PC-3 (cell line): Measurements from ENCODE around the gene PLA2G4D. TPM values are rescaled to one million over a fixed set of nuclear protein-coding genes. Genes with fewer than 3 reads are reported as not detected.

Experiments
- ATAC-seq: fragments of 200-7000 bp; cut with Tn5 transposase; 2 replicates; pipeline ENCODE4 v1.9.1; 2020; ENCODE audit warnings: mild to moderate bottlenecking, moderate library complexity
- Bru-seq: library from RNA; stranded (reverse); fragments of 400-500 nt; gene quantifications from one replicate; lab custom pipeline; 2021; lab: Mats Ljungman, UMichigan
- BruChase-seq, 2 experiments: library from RNA; stranded (reverse); fragments of 400-500 nt; gene quantifications; one replicate each; lab custom pipeline; 2021; lab: Mats Ljungman, UMichigan
- BruUV-seq: library from RNA; stranded (reverse); fragments of 400-500 nt; replicated peaks from 2 replicates; lab custom pipeline; 2021; lab: Mats Ljungman, UMichigan
- CTCF ChIA-PET: fragments of 300-600 bp; sonication (Branson Sonifier 250); formaldehyde crosslinking; loops from one replicate; lab custom pipeline; 2022; ENCODE audit warnings: antibody characterized with exemption; lab: Charles Lee
- POLR2A ChIA-PET: fragments of 300-600 bp; sonication (Branson Sonifier 250); formaldehyde crosslinking; loops from one replicate; lab custom pipeline; 2022; ENCODE audit warnings: antibody characterized with exemption; ENCODE audit not compliant: unreplicated experiment; lab: Charles Lee
- DNase-seq: peaks from one replicate; pipeline ENCODE4 v3.0.0-alpha.2; 2015
- H2AFZ ChIP-seq: fragments of 300-600 bp; sonication (generic); 2 replicates; pipeline ENCODE4 v1.6.0; 2016; ENCODE audit warnings: antibody characterized with exemption, low read length
- H3F3A ChIP-seq: fragments of 300-600 bp; sonication (generic); one replicate; pipeline ENCODE4 v1.6.0; 2017; ENCODE audit warnings: antibody characterized with exemption, low read length, control low read depth, mild to moderate bottlenecking; ENCODE audit not compliant: unreplicated experiment
- H3K27ac ChIP-seq: fragments of 300-600 bp; sonication (generic); 2 replicates; pipeline ENCODE4 v1.5.1; 2016; ENCODE audit warnings: mild to moderate bottlenecking, low read length
- H3K27me3 ChIP-seq: fragments of 300-600 bp; sonication (generic); 2 replicates; pipeline ENCODE4 v1.6.1; 2016; ENCODE audit warnings: low read length, mixed read lengths
- H3K36me3 ChIP-seq: fragments of 300-600 bp; sonication (generic); 2 replicates; pipeline ENCODE4 v1.6.1; 2016; ENCODE audit warnings: low read depth, mixed run types, low read length, mixed read lengths
- H3K4me1 ChIP-seq: fragments of 300-600 bp; sonication (generic); 2 replicates; pipeline ENCODE4 v1.5.1; 2016; ENCODE audit warnings: low read length; ENCODE audit not compliant: insufficient read depth
- H3K4me2 ChIP-seq: fragments of 300-600 bp; sonication (generic); 2 replicates; pipeline ENCODE4 v1.6.0; 2016; ENCODE audit warnings: low read length
- H3K4me3 ChIP-seq: fragments of 300-600 bp; sonication (generic); 2 replicates; pipeline ENCODE4 v1.5.1; 2016; ENCODE audit warnings: mild to moderate bottlenecking, low read length, mixed read lengths
- H3K79me2 ChIP-seq: fragments of 300-600 bp; sonication (generic); 2 replicates; pipeline ENCODE4 v1.6.1; 2017; ENCODE audit warnings: low read length, mixed read lengths
- H3K9ac ChIP-seq: fragments of 300-600 bp; sonication (generic); 2 replicates; pipeline ENCODE4 v1.6.0; 2016; ENCODE audit warnings: mild to moderate bottlenecking, low read length
- H3K9me2 ChIP-seq: fragments of 300-600 bp; sonication (generic); replicated peaks from 2 replicates; pipeline ENCODE4 v1.6.1; 2016; ENCODE audit warnings: mixed run types, low read length, mixed read lengths
- H3K9me3 ChIP-seq: fragments of 300-600 bp; sonication (generic); 2 replicates; pipeline ENCODE4 v1.6.1; 2016; ENCODE audit warnings: low read length, mixed read lengths
- H4K20me1 ChIP-seq: fragments of 300-600 bp; sonication (generic); 2 replicates; pipeline ENCODE4 v1.6.1; 2016; ENCODE audit warnings: low read length, mixed read lengths
- EZH2 ChIP-seq: fragments of 300-600 bp; sonication (generic); IDR thresholded peaks from one replicate; pipeline ENCODE4 v1.6.1; 2017; ENCODE audit warnings: antibody characterized with exemption, mild to moderate bottlenecking, low read length; ENCODE audit not compliant: unreplicated experiment
- EZH2phosphoT487 ChIP-seq: fragments of 300-600 bp; sonication (generic); IDR thresholded peaks from 2 replicates; pipeline ENCODE4 v1.6.1; 2018; ENCODE audit warnings: mild to moderate bottlenecking, antibody characterized with exemption, low read length, borderline replicate concordance
- intact Hi-C: fragments of 100-400 bp; cut with micrococcal nuclease; formaldehyde crosslinking; loops from 2 replicates; pipeline ENCODE4 v1.9.0; 2023
- long read RNA-seq: library from polyadenylated mRNA; unstranded; transcript quantifications from one replicate; pipeline ENCODE4 v2.0.0, GENCODE V29; 2021; ENCODE audit not compliant: unreplicated experiment
- total RNA-seq: library from RNA; depleted of rRNA; stranded (reverse); fragments of >200 nt; gene quantifications from 2 replicates; pipeline ENCODE4 v1.2.3, GENCODE V29; 2014; rRNA removed
- TF ChIP-seq, protein P1 (sequence below): fragments of 300-600 bp; sonication (generic); conservative IDR thresholded peaks from 2 replicates; pipeline ENCODE4 v1.5.1; 2017; ENCODE audit warnings: antibody characterized with exemption, low read depth, mild to moderate bottlenecking, low read length

The PLA2G4D gene, protein sequence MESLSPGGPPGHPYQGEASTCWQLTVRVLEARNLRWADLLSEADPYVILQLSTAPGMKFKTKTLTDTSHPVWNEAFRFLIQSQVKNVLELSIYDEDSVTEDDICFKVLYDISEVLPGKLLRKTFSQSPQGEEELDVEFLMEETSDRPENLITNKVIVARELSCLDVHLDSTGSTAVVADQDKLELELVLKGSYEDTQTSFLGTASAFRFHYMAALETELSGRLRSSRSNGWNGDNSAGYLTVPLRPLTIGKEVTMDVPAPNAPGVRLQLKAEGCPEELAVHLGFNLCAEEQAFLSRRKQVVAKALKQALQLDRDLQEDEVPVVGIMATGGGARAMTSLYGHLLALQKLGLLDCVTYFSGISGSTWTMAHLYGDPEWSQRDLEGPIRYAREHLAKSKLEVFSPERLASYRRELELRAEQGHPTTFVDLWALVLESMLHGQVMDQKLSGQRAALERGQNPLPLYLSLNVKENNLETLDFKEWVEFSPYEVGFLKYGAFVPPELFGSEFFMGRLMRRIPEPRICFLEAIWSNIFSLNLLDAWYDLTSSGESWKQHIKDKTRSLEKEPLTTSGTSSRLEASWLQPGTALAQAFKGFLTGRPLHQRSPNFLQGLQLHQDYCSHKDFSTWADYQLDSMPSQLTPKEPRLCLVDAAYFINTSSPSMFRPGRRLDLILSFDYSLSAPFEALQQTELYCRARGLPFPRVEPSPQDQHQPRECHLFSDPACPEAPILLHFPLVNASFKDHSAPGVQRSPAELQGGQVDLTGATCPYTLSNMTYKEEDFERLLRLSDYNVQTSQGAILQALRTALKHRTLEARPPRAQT
- total RNA-seq, result 0.17 and 0.55 TPM in 2 replicates
- Bru-seq, nascent RNA, result percentile 22 among the genes with signal in this experiment
- percentile 14 among the genes with signal in this experiment for BruChase-seq, experiment 1, labeled RNA remaining after a 6-hour chase
- BruChase-seq, experiment 2, labeled RNA remaining after a 2-hour chase, result percentile 17 among the genes with signal in this experiment
- long read RNA-seq, result 0 reads

DNA sequence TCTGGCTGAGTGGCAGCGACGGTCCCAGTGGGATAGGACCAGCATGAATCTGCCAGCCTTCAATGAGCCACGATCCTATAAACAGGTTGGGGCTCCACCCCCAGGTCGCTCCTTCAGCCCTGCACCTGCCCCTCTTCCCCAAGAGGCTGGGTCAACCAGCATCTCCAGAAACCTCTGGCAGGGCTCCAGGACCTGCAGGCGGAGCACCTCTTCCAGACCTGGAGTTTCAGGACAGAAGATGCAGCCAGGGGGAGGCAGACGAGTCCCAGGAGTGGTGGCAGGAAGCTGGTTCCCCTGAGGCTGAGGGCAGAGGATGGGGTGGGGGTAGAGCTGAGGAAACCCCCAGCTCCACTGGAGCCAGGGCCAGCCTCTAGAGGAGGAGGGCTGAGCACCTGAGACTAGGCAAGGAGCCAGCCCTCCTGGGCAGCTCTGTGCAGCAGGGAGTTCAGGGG lies at the start of gene PLA2G4D:
Gene PLA2G4D, minus strand, starts transcription at position 51 of the 452 bp plus-strand sequence. CDS start 103 bp downstream, outside the sequence.
- Histone ChIP-seq H3K4me1 (peaks cover 18% of the 10 kb centered on the region), H3K36me3 (no peaks in the 10 kb centered on the region), H3K4me2 (no peak within 1 kb of the TSS), H3K4me3 (no peak within 1 kb of the TSS), H3K79me2 (no peaks in the 10 kb centered on the region), H3K9me3 (no peaks in the 10 kb centered on the region), H3K9ac (no peak within 1 kb of the TSS), H2AFZ (no peak within 1 kb of the TSS), H3K27ac (no peak within 1 kb of the TSS), H3K27me3 (no peaks in the 10 kb centered on the region), H3F3A (no peaks in the 10 kb centered on the region), H4K20me1 (no peaks in the 10 kb centered on the region), H3K9me2 (no peaks in the 10 kb centered on the region)
- intact Hi-C loops, result no loop called here
- ATAC-seq (no peak), DNase-seq (peak; percentile 60)
- ChIA-PET CTCF (no interaction called here), POLR2A (no interaction called here)
- no TSS peak for BruUV-seq
- TF ChIP-seq, protein P1, sequence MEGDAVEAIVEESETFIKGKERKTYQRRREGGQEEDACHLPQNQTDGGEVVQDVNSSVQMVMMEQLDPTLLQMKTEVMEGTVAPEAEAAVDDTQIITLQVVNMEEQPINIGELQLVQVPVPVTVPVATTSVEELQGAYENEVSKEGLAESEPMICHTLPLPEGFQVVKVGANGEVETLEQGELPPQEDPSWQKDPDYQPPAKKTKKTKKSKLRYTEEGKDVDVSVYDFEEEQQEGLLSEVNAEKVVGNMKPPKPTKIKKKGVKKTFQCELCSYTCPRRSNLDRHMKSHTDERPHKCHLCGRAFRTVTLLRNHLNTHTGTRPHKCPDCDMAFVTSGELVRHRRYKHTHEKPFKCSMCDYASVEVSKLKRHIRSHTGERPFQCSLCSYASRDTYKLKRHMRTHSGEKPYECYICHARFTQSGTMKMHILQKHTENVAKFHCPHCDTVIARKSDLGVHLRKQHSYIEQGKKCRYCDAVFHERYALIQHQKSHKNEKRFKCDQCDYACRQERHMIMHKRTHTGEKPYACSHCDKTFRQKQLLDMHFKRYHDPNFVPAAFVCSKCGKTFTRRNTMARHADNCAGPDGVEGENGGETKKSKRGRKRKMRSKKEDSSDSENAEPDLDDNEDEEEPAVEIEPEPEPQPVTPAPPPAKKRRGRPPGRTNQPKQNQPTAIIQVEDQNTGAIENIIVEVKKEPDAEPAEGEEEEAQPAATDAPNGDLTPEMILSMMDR, result peak; percentile 35; the same call in 1 of the 2 replicates
- TF ChIP-seq EZH2 (no peak), EZH2phosphoT487 (no peak)

DNA sequence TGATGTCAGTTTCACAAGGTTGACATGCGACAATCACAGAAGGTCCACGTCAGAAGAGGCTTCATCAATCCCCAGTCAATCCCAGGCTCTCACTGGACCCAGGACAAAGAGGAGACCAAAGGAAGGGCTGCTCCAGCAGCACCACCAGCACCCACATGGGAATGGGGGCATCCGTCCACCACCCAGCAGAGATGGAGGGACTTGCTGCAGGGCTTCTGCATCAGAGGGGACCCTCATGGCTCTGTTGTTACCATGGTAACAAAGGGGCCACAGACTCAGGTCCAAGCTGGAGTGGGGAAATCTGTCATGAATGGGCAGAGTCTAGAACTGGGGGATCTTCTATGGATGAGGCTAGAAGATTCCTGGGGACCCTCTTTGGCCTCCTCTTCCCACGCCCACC lies 49.0 kb upstream of the PLA2G4D start:
- Histone ChIP-seq H3F3A (no peaks in the 10 kb centered on the region), H3K4me2 (no peak overlapping the region), H3K27ac (no peak overlapping the region), H3K79me2 (no peaks in the 10 kb centered on the region), H3K9ac (no peak overlapping the region), H3K36me3 (no peaks in the 10 kb centered on the region), H3K4me1 (no peaks in the 10 kb centered on the region), H4K20me1 (no peaks in the 10 kb centered on the region), H3K9me3 (no peaks in the 10 kb centered on the region), H3K4me3 (no peak overlapping the region), H3K9me2 (no peaks in the 10 kb centered on the region), H3K27me3 (no peaks in the 10 kb centered on the region), H2AFZ (no peak overlapping the region)
- no TSS peak for BruUV-seq
- intact Hi-C loops, result no loop called here
- ChIA-PET POLR2A (no interaction called here), CTCF (no interaction called here)
- ATAC-seq (no peak), DNase-seq (no peak)
- TF ChIP-seq EZH2 (no peak), EZH2phosphoT487 (no peak)
- TF ChIP-seq, protein P1, result no peak
